GM18520 (cell line): ENCODE results near the gene POLR1G.
"Not testable (repeated sequence)": the region's sequence is repeated elsewhere in the genome, so short reads cannot be mapped to it uniquely, and the experiment has no call there.

Experiments used
- ATAC-seq: cut with Tn5 transposase; IDR thresholded peaks from one replicate; pipeline ENCODE4 v1.9.1; 2021; ENCODE audit not compliant: unreplicated experiment

The POLR1G gene

DNA sequence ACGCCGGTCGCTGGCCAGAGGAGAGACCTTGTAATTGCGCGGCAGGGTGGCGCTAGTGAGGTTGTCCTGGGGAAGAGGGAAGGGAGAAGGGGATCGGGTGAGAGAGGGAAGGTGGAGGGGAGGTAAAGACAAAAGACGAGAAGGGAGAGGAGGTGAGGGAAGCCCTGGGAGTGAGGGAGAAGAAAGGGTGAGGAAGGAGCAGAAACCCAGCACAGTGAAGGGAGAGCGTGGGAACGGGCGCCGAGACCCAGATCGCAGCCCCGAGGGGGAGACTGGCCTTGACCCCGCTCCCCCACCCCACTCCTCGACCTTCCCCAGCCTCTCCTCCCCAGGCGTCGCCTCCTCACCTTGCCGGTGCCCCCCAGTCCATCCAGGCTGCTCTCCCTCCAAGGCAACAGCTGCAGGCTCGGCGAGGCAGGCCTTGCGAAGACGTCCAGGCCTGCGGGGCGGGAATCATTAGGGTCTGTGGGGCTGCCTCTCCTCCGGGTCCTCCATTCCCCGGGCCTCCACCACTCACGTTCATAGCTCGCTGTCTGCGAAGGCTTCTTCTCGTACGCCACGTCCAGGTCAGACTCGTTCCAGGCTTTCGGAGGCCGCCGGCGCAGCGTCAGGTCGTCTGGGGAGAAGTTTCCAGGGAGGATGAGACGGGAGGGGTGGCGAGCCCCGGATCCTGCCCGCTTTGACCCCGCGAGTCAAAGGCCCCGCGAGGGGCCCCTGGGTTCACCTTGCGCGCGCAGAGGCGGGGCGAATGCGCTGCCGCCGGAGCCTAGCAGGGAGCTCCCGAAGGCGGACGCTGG, 10.4 kb upstream of the POLR1G start:
- ATAC-seq: no peak

DNA sequence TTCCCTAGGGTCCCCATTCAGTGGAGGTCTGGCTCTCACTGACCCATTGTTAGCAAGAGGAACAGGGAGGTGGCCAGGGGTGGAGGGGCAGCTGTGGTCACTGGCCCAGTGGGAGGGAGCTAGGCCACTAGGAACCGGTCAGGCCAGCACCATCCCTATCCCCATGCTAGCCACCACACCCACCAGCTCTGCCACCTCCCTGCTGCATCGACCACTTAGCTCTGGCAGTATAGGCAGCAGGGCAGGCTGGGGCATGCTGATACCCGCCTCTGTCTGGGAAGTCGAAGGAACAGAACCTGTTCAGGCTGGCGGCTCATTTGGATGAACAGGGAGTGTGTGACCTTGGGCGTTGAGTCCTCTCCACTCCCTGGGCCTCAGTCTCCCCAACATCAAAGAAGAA, 6.3 kb upstream of the POLR1G start:
- no peak for ATAC-seq

DNA sequence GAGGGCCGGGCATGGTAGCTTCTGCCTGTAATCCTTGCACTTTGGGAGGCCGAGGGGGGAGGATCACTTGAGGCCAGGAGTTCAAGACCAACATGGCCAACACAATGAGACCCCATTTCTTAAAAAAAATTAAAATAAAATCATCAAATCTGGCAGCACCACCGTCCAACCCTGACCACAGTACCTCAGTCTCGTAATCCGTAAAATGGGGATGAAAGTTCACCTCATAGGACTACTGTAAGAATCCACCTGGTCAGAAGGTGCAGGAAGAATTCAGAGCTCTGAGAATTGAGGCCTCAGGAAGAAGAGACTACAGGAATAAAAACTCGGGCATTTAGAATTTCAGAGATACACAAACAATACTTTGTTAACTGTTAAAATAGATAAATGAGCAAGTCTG, 4.6 kb upstream of the POLR1G start:
- ATAC-seq: no peak

DNA sequence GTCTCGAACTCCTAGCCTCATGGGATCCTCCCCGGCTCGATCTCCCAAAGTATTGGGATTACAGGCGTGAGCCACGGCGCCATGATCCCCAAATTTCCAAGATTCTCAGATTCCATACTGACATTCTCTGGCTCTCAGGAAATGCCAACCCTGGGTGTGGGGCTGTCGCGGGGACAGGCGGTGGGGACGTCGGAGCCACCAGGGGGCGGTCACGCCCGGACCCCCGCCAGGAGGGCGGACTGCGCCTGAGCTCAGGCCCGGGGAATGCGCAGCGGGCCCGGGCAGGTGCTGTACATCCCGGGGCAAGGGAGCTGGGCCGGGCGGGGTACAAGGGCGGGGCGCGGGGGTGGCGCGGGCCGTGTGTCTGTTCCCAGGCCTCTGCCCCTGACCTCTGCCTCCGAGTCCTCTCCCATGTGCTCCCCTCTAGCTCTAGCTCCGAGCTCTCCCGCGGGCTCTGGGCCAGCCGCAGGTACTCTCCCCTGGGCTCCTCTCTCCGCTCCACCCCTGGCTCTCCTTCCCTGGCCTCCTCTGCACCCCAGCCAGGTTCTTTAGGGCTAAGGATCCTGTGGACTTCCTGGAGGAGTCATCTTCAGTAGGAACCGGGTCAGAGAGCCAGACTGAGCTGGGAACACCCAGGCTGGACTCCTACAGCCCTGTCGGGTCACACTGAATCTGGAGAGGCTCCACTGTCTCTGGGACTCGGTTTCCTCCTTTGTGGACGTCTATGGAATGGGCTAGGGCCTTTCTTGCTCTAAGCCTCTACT, 4.0 kb upstream of the POLR1G start:
- ATAC-seq: no peak

DNA sequence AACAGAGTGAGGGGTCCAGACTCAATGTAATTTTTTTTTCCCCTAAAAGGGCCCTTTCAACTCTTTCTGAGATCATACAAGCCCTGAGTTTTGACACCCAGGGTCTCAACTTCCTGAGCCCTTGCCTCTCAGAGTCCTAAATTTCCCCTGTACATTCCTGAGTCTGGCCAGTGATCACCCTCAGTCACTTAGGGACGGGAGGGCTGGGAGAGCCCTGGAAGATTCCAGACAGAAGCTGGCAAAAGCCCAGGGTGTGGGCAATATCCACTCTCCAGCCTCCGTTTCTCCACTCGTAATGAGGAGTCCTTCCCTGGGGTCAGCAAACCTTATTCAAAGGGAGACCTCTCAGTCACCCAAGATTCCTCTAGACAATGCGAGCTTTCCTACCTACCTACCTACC, 3.2 kb upstream of the POLR1G start:
- no peak for ATAC-seq

DNA sequence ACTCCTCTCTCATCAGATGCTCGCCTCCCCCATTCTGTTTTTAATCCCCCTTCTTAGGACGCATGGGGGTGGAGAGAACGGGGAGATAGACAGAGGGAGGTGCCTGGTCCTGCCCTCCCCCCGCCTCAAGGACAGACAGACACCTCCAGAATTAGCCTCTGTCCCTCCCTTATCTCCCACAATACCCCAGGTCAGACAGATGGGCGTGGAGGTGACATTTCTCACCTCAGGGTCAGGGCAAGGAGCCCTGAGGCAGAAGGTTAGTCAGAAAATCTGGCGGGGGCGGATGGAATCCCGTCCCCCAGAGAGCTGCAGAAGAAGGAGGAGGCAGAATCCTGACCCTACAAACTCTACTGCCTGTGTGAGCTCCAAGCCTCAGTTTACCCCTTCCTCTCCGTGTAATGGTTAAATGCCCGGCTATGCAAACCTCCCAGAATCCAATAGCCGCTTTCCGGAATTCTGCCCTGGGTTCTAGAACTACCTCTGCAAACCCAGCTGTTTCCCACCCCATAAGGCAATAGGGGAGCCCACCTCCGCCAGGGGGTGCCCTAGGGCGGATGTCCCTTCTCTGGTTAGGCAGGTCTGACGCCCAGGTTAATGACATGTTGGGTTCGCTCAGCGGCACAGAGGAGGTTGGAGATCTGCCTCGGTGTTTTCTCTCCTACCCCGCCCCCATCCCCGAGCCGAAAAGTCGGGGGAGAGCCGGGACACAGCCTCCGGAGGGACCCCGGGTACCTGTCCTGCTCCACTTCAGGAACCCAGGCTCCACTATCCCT, 2.5 kb upstream of the POLR1G start:
- no peak for ATAC-seq

DNA sequence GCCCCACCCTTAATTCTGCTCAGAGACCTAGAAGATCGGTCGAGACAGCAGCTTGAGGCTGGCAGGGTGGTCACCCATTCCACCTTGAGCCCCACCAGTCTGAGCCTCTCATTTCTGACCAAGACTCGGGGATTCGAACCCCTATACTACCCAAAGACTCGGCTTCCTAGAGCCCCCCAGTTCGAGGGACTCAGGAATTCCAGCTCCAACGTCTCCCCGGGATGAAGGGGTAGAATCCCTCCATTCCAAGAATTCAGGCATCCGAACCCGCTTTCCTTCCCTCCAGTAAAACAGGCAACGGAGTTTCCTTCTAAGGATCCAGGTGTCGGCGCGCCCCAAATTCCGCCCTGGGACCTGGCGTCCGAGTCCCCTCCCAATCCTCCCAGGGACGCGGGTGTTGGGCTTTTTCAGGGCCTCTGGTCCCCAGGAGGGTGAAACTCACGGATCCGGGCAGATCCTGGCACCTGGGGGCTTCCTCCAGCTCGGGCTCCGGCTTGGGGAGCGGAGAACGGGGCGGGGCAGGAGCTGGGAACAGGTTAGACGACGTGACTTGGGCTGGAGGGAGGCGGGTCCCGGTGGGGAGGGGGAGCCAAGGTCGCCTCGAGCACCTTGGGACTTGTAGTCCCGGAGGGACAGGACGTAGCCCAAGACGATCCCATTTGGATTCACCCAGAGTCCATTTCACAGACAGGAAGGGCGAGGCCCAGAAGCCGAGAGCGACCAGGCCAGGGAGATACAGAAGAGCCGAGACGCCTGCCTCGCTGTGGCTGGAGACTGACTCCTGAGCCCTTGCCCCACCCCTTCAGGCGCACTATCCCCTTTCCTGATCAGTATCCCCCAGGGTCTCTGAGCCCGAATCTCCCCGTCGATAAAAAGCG, 1.6 kb upstream of the POLR1G start, which contains the start of gene PPP1R13L:
TSS of gene PPP1R13L (minus strand) at position 513 of the 878 bp plus-strand sequence. CDS start 6,751 bp downstream, outside the sequence.
- ATAC-seq: no peak

DNA sequence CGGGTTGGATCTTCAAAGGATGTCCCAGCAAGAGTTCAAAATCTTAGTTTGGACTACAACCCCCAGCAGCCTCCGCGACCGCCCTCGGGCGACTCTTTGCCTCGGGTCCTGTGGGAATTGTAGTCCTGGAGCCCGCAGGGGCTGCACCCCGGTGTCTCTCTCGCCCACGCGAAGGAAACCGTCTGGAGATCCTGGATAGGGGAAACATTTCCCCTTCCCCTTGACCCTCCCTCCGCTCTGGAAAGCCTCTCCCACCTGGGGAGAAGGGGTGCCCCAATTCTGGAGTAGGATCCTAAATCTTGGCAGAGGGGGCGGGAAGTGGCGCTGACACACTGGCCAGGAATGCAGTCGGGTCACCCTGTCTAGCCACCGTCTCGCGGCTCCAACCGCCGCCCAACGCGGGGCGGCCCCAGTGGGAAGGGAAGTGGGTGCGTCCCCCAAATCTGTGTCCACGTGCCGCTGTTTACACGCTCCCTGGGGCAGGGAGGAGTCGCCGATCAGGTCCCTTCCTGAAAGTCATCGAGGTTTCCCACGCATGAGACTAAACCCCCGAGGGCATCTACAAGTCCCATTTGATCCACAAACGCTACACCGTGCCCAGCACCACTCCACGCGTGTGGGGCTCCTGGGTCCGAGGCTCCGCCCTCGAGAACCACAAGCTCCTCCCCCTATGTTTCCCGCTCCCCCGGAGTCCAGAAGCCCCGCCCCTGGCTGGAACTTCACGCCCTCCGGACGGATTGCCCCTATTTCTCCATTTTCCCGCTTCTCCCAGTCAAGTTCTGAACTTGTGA, 814 bp upstream of the POLR1G start:
- peak; percentile 26 for ATAC-seq

DNA sequence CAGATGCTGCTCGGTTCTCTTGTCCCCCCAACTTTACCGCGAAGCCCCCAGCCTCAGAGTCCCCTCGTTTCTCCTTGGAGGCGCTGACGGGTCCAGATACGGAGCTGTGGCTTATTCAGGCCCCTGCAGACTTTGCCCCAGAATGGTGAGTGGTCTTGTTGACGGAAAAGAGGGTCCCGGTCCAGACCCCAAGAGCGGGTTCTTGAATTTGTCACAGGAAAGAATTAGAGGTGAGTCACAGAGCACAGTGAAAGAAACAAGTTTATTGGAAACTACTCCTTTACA, 589 bp downstream of the POLR1G start:
- no peak for ATAC-seq

DNA sequence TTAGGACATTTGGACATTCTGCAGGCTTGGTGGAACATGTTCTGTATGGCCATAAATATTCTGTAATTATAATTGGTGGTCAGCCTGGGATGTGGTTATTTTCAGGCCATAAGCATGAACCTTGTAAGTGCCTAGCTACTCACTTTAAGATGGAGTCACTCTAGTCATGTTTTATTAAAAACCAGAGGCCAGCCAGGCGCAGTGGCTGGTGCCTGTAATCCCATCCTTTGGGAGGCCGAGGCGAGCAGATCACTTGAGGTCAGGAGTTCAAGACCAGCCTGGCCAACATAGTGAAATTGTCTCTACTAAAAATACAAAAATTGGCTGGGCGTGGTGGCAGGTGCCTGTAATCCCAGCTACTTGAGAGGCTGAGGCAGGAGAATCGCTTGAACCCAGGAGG, 1.1 kb downstream of the POLR1G start:
- not testable (repeated sequence) for ATAC-seq

DNA sequence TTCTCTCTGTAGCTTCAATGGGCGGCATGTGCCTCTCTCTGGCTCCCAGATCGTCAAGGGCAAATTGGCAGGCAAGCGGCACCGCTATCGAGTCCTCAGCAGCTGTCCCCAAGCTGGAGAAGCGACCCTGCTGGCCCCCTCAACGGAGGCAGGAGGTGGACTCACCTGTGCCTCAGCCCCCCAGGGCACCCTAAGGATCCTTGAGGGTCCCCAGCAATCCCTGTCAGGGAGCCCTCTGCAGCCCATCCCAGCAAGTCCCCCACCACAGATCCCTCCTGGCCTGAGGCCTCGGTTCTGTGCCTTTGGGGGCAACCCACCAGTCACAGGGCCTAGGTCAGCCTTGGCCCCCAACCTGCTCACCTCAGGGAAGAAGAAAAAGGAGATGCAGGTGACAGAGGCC, 1.7 kb downstream of the POLR1G start:
- no peak for ATAC-seq

DNA sequence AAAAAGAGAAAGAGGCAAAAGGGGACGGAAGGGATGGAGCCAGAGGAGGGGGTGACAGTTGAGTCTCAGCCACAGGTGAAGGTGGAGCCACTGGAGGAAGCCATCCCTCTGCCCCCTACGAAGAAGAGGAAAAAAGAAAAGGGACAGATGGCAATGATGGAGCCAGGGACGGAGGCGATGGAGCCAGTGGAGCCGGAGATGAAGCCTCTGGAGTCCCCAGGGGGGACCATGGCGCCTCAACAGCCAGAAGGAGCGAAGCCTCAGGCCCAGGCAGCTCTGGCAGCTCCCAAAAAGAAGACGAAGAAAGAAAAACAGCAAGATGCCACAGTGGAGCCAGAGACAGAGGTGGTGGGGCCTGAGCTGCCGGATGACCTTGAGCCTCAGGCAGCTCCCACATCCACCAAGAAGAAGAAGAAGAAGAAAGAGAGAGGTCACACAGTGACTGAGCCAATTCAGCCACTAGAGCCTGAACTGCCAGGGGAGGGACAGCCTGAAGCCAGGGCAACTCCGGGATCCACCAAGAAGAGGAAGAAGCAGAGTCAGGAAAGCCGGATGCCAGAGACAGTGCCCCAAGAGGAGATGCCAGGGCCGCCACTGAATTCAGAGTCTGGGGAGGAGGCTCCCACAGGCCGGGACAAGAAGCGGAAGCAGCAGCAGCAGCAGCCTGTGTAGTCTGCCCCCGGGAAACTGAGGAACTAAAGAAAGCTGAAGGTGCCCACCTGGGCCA, 2.5 kb downstream of the POLR1G start:
- ATAC-seq: no peak

DNA sequence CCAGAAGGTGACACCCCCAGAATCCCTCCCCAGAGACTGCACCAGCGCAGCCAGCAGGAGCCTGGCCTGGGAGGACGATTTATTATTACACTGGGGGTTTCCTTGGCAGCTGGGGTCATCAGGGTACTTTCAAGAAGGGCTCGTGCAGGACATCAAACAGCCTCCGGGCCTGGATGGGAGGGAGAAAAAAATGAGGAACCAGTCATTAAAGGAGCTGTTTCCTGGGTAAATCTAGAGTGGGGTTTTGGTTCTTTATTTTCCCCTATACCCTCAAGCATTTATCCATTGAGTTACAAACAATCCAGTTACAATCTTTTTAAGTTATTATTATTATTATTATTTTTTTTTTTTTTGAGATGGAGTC, 3.1 kb downstream of the POLR1G start:
- ATAC-seq: no peak

DNA sequence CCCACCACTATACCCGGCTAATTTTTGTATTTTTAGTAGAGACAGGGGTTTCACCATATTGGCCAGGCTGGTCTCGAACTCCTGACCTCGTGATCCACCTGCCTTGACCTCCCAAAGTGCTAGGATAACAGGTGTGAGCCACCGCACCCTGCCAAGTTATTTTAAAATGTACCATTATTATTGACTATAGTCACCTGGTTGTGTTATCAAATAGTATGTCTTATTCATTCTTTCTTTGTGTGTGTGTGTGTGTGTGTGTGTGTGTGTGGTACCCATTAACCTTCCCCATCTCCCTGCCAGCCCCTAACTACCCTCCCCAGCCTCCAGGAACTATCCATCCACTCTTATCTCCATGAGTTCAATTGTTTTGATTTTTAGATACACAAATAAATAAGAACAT, 3.9 kb downstream of the POLR1G start:
- not testable (repeated sequence) for ATAC-seq

DNA sequence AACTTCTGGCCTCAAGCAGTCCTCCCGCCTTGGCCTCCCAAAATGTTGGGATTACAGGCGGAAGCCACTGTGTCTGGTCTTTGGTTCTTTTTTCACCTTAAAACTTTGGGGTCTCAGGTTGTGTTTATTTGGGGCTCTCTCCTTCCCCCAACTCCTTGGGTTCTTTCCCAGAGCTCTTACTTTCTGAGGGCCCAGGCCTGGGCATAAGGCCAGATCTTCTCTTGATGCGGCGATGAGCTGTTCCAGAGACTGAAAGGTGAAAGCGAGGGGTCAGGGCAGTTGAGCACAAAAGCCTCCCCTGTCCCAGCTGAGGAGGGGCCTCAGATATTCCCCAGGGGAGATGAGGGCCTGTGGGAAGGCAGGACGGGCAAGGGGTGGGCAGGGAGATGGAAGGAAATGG, 7.1 kb downstream of the POLR1G start:
- no peak for ATAC-seq

DNA sequence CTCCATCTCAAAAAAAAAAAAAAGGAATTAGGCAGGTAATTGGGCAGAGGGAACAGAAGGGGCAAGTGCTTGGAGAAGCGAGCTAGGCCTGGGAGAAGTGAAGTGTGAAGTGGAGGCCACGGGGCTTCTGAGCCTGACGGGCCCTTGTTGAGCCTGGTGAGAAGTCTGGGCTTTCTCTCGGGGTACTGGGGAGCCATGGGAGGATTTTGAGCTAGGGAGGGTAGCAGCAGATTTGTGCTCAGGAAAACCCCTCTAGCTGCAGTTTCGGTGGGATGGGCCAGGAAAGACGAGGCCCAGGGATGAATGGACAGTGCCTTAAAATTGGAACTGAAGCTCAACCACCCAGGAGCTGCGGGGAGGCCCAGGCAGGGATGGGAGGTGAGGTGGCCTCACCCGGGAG, 8.0 kb downstream of the POLR1G start:
- ATAC-seq: no peak

DNA sequence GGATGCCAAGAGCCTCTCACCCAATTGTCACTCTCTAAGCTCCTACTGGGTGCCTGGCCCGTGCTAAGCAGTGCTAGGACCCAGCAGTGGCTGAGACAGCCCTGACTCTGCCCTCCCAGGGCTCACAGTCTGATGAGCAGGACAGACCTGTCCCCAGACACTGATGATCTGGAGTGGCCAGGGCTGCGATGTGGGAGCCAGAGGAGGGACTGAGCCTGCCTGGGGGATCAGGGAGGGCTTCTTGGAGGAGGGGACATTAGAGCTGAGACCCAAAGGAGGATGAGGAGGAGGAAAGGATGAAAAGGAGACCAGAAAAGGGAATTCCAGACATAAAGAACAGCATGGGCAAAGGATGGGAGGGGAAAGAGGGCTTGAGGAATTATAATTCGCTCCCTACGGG, 10.7 kb downstream of the POLR1G start:
- ATAC-seq: no peak

DNA sequence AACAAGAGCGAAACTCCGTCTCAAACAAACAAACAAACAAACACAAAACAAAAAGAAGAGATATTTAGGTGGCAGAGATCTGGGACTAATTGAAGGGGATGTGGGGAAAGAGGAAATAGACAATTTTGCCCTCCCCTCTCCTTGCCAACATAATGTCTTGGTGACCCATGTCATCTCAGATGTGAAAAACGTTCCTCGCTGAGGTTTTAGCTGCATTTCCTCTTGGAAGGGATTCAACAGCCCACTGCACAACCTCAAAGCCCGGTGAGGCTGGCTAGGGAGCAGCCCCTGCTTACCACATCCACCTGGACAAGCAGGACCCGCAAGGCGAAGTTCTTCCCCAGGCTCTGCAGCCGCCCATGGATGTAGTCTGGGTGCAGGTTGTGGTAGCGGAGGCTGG, 12.4 kb downstream of the POLR1G start:
- no peak for ATAC-seq

DNA sequence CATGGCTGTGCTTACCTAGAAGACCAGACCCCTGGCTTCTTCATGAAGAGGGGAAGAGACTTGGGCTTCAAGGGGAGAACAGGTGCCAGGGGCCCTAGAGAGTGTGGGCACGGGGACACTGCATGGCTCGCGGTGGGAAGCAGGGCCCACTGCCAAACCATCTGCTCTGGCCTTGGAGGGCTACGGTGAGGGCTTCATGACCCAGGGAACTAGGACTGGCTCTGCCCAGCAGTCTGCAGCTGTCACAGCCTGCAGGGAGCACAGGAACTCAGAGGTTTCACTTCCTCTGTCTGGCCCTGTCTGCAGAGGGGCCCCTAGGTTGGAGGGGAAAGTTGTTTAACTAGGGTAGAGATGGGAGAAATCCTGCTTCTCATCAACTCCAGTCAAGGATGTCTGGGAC, 13.0 kb downstream of the POLR1G start:
- peak; percentile 42 for ATAC-seq

DNA sequence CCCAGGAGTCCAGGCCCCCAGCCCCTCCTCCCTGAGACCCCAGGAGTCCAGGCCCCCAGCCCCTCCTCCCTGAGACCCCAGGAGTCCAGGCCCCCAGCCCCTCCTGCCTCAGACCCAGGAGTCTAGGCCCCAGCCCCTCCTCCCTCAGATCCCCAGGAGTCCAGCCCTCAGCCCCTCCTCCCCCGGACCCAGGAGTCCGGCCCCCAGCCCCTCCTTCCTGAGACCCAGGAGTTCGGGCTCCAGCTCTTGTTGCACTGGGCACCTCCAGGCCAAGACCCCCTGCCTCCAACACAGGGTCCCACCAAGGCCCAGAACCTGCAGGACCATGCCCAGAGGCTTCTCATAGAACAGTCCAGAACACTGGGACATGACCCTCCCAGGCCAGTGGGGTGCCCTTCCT, 13.5 kb downstream of the POLR1G start:
- no peak for ATAC-seq
